HepG2 (cell line): Measurements from ENCODE around the gene CDX2. TPM values are rescaled to one million over a fixed set of nuclear protein-coding genes. Genes with fewer than 3 reads are reported as not detected.

ENCODE experiments used
- ATAC-seq: fragments of 200-7000 bp; cut with Tn5 transposase; 3 replicates; pipeline ENCODE4 v1.9.1; 2020; ENCODE audit warnings: mild to moderate bottlenecking, moderate library complexity
- BruUV-seq: library from RNA; stranded (reverse); fragments of 400-500 nt; replicated peaks from 2 replicates; lab custom pipeline; 2021; lab: Mats Ljungman, UMichigan
- CTCF ChIA-PET: fragments of 300-600 bp; formaldehyde crosslinking; extraction: SDS; loops from one replicate; lab custom pipeline; 2021; ENCODE audit warnings: low total read pairs, inconsistent platforms, low intra/inter-chr PET ratio; lab: Yijun Ruan, JAX
- POLR2A ChIA-PET: fragments of 350-600 bp; sonication (Branson Sonifier 250); formaldehyde crosslinking; loops from one replicate; lab custom pipeline; 2020; ENCODE audit warnings: antibody characterized with exemption, inconsistent platforms; lab: Yijun Ruan, JAX
- DNase-seq: peaks from one replicate; pipeline ENCODE4 v3.0.0-alpha.2; 2015; ENCODE audit warnings: low spot score
- FAIRE-seq: peaks from 3 replicates; lab custom pipeline; 2011; peaks lifted over from hg19 to GRCh38; lab: Jason Lieb, UNC
- H2AFZ ChIP-seq: one replicate; pipeline ENCODE4 v1.6.1; 2011; ENCODE audit warnings: low read length, inconsistent platforms
- H3K27ac ChIP-seq: fragments of 300-600 bp; 3 replicates; pipeline ENCODE4 v1.8.0; 2011; ENCODE audit warnings: mixed run types, mild to moderate bottlenecking, mixed read lengths, low read length, inconsistent platforms; ENCODE audit not compliant: insufficient read depth; ENCODE audit errors: extremely low read length
- H3K27me3 ChIP-seq, 2 experiments: fragments of 200-600 bp in 1 of 2; 2 replicates in 1 of 2; 3 replicates in 1 of 2; pipeline versions ENCODE4 v1.6.0 to v1.8.0; 2011; ENCODE audit warnings: low read length in 2 of 2, mild to moderate bottlenecking in 2 of 2, moderate library complexity in 2 of 2, inconsistent platforms in 1 of 2; ENCODE audit not compliant: insufficient read depth in 2 of 2, control insufficient read depth in 1 of 2
- H3K36me3 ChIP-seq, 2 experiments: fragments of 200-600 bp in 1 of 2; replicated peaks in 1 of 2; 2 replicates in 1 of 2; 3 replicates in 1 of 2; pipeline versions ENCODE4 v1.5.1 to v1.8.0; 2011; ENCODE audit warnings: low read length in 2 of 2, inconsistent platforms in 1 of 2; ENCODE audit not compliant: insufficient read depth in 2 of 2, control insufficient read depth in 1 of 2
- H3K4me1 ChIP-seq: 2 replicates; pipeline ENCODE4 v1.5.1; 2012; ENCODE audit warnings: low read length, inconsistent platforms; ENCODE audit not compliant: insufficient read depth
- H3K4me2 ChIP-seq: 2 replicates; pipeline ENCODE4 v1.6.0; 2011; ENCODE audit warnings: low read depth, low read length, inconsistent platforms
- H3K4me3 ChIP-seq, 3 experiments: fragments of 200-600 bp in 1 of 3; sonication (generic), shearing (Covaris generic) in 1 of 3; replicated peaks in 1 of 3; 2 replicates each; pipeline ENCODE4 v1.5.1; 2011 to 2016; ENCODE audit warnings: low read length in 3 of 3, inconsistent platforms in 2 of 3, low read depth in 2 of 3, mild to moderate bottlenecking in 2 of 3, control low read depth in 1 of 3, mixed read lengths in 1 of 3; ENCODE audit not compliant: insufficient read depth in 1 of 3
- H3K79me2 ChIP-seq: one replicate; pipeline ENCODE4 v1.6.1; 2011; ENCODE audit warnings: low read length, inconsistent platforms; ENCODE audit not compliant: insufficient read depth
- H3K9ac ChIP-seq: 2 replicates; pipeline ENCODE4 v1.6.0; 2011; ENCODE audit warnings: mild to moderate bottlenecking, low read depth, low read length, inconsistent platforms; ENCODE audit not compliant: insufficient read depth
- H3K9me3 ChIP-seq: 2 replicates; pipeline ENCODE4 v1.5.1; 2012; ENCODE audit warnings: mild to moderate bottlenecking, low read length
- H4K20me1 ChIP-seq: 2 replicates; pipeline ENCODE4 v1.6.0; 2011; ENCODE audit warnings: inconsistent platforms, mild to moderate bottlenecking, low read length, moderate library complexity; ENCODE audit not compliant: insufficient read depth
- CHD2 ChIP-seq: IDR thresholded peaks from 2 replicates; pipeline ENCODE4 v1.6.1; 2011; ENCODE audit warnings: low read depth, low read length, improper control_type of control experiment
- HMG20B ChIP-seq: conservative IDR thresholded peaks from 2 replicates; pipeline ENCODE4 v1.6.1; 2016; ENCODE audit warnings: missing genetic modification reagents, missing compliant biosample characterization
- KAT8 ChIP-seq: IDR thresholded peaks from 2 replicates; pipeline ENCODE4 v1.6.1; 2016; ENCODE audit warnings: missing genetic modification reagents, missing compliant biosample characterization
- KLF9 ChIP-seq: IDR thresholded peaks from 2 replicates; pipeline ENCODE4 v1.6.1; 2016; ENCODE audit warnings: low read depth
- MTERF4 ChIP-seq: sonication (generic); formaldehyde crosslinking; IDR thresholded peaks from 2 replicates; pipeline ENCODE4 v1.8.0; 2023; ENCODE audit warnings: mild to moderate bottlenecking, missing genetic modification reagents
- NCOA5 ChIP-seq: sonication (generic); formaldehyde crosslinking; IDR thresholded peaks from 2 replicates; pipeline ENCODE4 v1.4.0; 2020; ENCODE audit warnings: missing genetic modification reagents
- NFATC3 ChIP-seq: sonication (generic); formaldehyde crosslinking; IDR thresholded peaks from 2 replicates; pipeline ENCODE4 v1.5.1; 2020; ENCODE audit warnings: mild to moderate bottlenecking, missing genetic modification reagents
- PRMT3 ChIP-seq: sonication (generic); formaldehyde crosslinking; IDR thresholded peaks from 2 replicates; pipeline ENCODE4 v1.8.1; 2022; ENCODE audit warnings: low read depth, mild to moderate bottlenecking, moderate library complexity, missing genetic modification reagents, borderline replicate concordance
- PTBP1 ChIP-seq: fragments of 200-400 bp; formaldehyde crosslinking; IDR thresholded peaks from 2 replicates; pipeline ENCODE4 v1.6.1; 2018; ENCODE audit warnings: low read length, low read depth; ENCODE audit not compliant: poor library complexity, severe bottlenecking
- TCF7L2 ChIP-seq: IDR thresholded peaks from 2 replicates; pipeline ENCODE4 v1.6.1; 2011; ENCODE audit warnings: mild to moderate bottlenecking, low read depth, low read length, moderate library complexity
- ZBTB44 ChIP-seq: sonication (generic); formaldehyde crosslinking; IDR thresholded peaks from 2 replicates; pipeline ENCODE4 v1.4.0; 2020; ENCODE audit warnings: missing genetic modification reagents
- ZNF282 ChIP-seq: fragments of 450-650 bp; IDR thresholded peaks from 2 replicates; pipeline ENCODE4 v1.6.1; 2018; ENCODE audit not compliant: partially characterized antibody
- ZNF670 ChIP-seq: sonication (generic); formaldehyde crosslinking; IDR thresholded peaks from 2 replicates; pipeline ENCODE4 v1.8.0; 2022; ENCODE audit warnings: mild to moderate bottlenecking, missing genetic modification reagents, borderline replicate concordance
- WGBS: methylation state at CpG from one replicate; pipeline ENCODE4 v1.1.6; 2017; ENCODE audit warnings: low lambda C conversion rate; 5-methylcytosine and 5-hydroxymethylcytosine counted together
- in situ Hi-C: cut with HindIII; loops from 2 replicates; pipeline ENCODE4 v1.10.0; 2017; ENCODE audit warnings: low pct_unique_long_range_greater_than_20kb; ENCODE audit not compliant: extremely low pct_ligation_motif_present
- intact Hi-C: fragments of 100-400 bp; cut with micrococcal nuclease; formaldehyde crosslinking; loops from one replicate; pipeline ENCODE4 v1.10.0; 2022; ENCODE audit not compliant: unreplicated experiment
- polyA plus RNA-seq, 8 experiments: library from polyadenylated mRNA; depleted of rRNA in 3 of 8; stranded (reverse) in 7 of 8; unstranded in 1 of 8; fragments of >200 nt; fragmentation: Illumina TruSeq in 4 of 8; extraction: Trizol in 4 of 8; gene quantifications; 2 replicates each; pipeline versions ENCODE4 v1.2.1 to v1.2.3, GENCODE V29; 2011 to 2016; ENCODE audit warnings: low read depth in 4 of 8, missing spikeins in 1 of 8, mixed read lengths in 1 of 8; ENCODE audit not compliant: insufficient read depth in 1 of 8
- total RNA-seq, 5 experiments: library from RNA; depleted of rRNA; stranded (reverse); fragments of >200 nt; fragmentation: Illumina TruSeq; extraction: Trizol; gene quantifications; 2 replicates each; pipeline ENCODE4 v1.2.3, GENCODE V29; 2016; ENCODE audit warnings: low read depth in 1 of 5
- TF ChIP-seq, protein P1 (sequence below): sonication (generic); formaldehyde crosslinking; IDR thresholded peaks from 2 replicates; pipeline ENCODE4 v1.5.0; 2020; ENCODE audit warnings: missing genetic modification reagents

The CDX2 gene
- total and polyA plus RNA-seq, 2 of the 13 experiments (the other 11 are each of a cell fraction or from before 2014, with no cell fraction given), result 0.04 TPM; not detected in 1

DNA sequence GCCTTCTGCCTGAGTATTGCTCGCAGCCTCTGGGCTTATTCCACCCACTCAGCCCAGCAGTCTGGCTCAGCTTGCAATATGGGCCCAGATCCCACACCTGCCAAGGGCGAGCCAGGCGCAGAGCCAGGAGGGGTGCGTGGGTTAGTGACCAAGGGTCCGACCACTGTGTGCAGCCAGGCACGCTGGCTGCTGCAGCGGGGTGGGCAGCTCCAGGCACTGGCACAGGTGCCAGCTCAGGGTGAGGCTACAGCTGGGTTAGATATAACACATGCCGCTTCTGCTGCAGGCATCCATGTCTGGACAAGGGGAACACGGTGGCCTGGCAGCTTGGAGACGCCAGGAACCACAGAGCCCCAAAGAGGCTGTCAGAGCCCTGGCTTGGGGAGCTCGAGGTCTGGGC is 31.9 kb upstream of the CDX2 start:
- 55% methylated on average over 7 of the region's 11 CpGs for whole genome bisulfite sequencing
- no TSS peak for BruUV-seq

GRCh38 chr13:28000567-28000966 is 31.5 kb upstream of the CDX2 start:
- peak; percentile 57 for ATAC-seq
- ChIA-PET CTCF (no interaction called here), POLR2A (no interaction called here)
- H2AFZ ChIP-seq, result no peak overlapping the region
- H3K4me2 ChIP-seq, result no peak overlapping the region
- no TSS peak for BruUV-seq
- H3K79me2 ChIP-seq, result no peaks in the 10 kb centered on the region
- H3K4me3 ChIP-seq, result no peak overlapping the region
- WGBS, result 25% methylated on average over 5 of the region's 5 CpGs
- intact Hi-C loops (no loop called here), in situ Hi-C loops (no loop called here)
- H3K9me3 ChIP-seq, result no peaks in the 10 kb centered on the region
- no peak for FAIRE-seq
- peaks cover 8% of the 10 kb centered on the region; the same call in 1 of the 2 replicates for H3K4me1 ChIP-seq
- H3K27ac ChIP-seq, result no peak overlapping the region
- H3K36me3 ChIP-seq, result no peaks in the 10 kb centered on the region
- H3K9ac ChIP-seq, result no peak overlapping the region
- TF ChIP-seq ZNF670, result no peak
- no peak for TF ChIP-seq CHD2
- TF ChIP-seq HMG20B, result no peak
- TF ChIP-seq KLF9 (CRISPR knock-in tag), result no peak
- TF ChIP-seq TCF7L2, result no peak
- TF ChIP-seq PTBP1, result no peak
- TF ChIP-seq NFATC3 (CRISPR knock-in tag), result no peak
- no peak for TF ChIP-seq MTERF4 (CRISPR knock-in tag)
- TF ChIP-seq ZNF282, result no peak
- TF ChIP-seq PRMT3 (CRISPR knock-in tag), result no peak
- no peak for TF ChIP-seq ZBTB44
- TF ChIP-seq KAT8, result no peak
- no peak for TF ChIP-seq NCOA5
- H3K27me3 ChIP-seq, result no peaks in the 10 kb centered on the region
- no peaks in the 10 kb centered on the region for H4K20me1 ChIP-seq
- no peak for DNase-seq

More for the DNA sequence above, 31.9 kb upstream of the CDX2 start:
- intact Hi-C loops, result no loop called here
- H2AFZ ChIP-seq, result no peak overlapping the region
- no peak overlapping the region for H3K9ac ChIP-seq
- H3K4me3 ChIP-seq, result no peak overlapping the region
- H3K36me3 ChIP-seq, result no peaks in the 10 kb centered on the region
- H3K4me2 ChIP-seq, result no peak overlapping the region
- in situ Hi-C loops, result no loop called here
- no peaks in the 10 kb centered on the region for H3K27me3 ChIP-seq
- peaks cover 8% of the 10 kb centered on the region; the same call in 1 of the 2 replicates for H3K4me1 ChIP-seq
- H4K20me1 ChIP-seq, result no peaks in the 10 kb centered on the region
- TF ChIP-seq, protein P1, sequence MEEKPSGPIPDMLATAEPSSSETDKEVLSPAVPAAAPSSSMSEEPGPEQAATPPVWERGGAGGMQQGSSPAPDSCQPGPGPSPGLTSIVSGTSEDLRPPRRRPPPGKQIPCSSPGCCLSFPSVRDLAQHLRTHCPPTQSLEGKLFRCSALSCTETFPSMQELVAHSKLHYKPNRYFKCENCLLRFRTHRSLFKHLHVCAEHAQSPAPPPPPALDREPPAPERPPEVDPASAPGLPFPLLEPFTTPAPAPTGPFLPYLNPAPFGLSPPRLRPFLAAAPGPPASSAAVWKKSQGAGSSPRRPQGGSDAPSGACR (CRISPR knock-in tag), result no peak
- H3K79me2 ChIP-seq, result no peaks in the 10 kb centered on the region
- ChIA-PET POLR2A (no interaction called here), CTCF (no interaction called here)
- no peak; the same call in 2 of the 3 replicates for ATAC-seq
- no peak for FAIRE-seq
- no peak for DNase-seq
- no peaks in the 10 kb centered on the region for H3K9me3 ChIP-seq
- H3K27ac ChIP-seq, result no peak overlapping the region
